ENCODE measurements around the gene MKRN2OS.

The MKRN2OS gene

GRCh38 chr3:12569836-12570235 lies 24.5 kb upstream of the MKRN2OS start:
- H3K79me2 ChIP-seq (ENCODE audit: insufficient read depth, low read length): peaks cover 37% of the 10 kb centered on the region
- no peak overlapping the region for H3K4me3 ChIP-seq (ENCODE audit: low read length, poor library complexity, severe bottlenecking)
- no peak overlapping the region for H3K4me2 ChIP-seq (ENCODE audit: low read depth, low read length, poor library complexity, severe bottlenecking)
- no peaks in the 10 kb centered on the region for H3K9me2 ChIP-seq (replicated peaks; ENCODE audit: low read depth, low read length)
- no peaks in the 10 kb centered on the region for H3K4me1 ChIP-seq (ENCODE audit: insufficient read depth, low read length, poor library complexity, severe bottlenecking)
- peaks cover 62% of the 10 kb centered on the region; the same call in 1 of the 2 replicates for H3K36me3 ChIP-seq (ENCODE audit: insufficient read depth, low read length)
- TF ChIP-seq CTCF (conservative IDR thresholded peaks at IDR 0.05; ENCODE audit: low read length) (no peak), EZH2phosphoT487 (IDR thresholded peaks at IDR 0.05; ENCODE audit: borderline replicate concordance) (no peak)
- no peak overlapping the region for H3K9ac ChIP-seq (ENCODE audit: low read depth, low read length, poor library complexity, severe bottlenecking)
- peaks cover 6% of the 10 kb centered on the region for H4K20me1 ChIP-seq (ENCODE audit: insufficient read depth, low read length, poor library complexity, severe bottlenecking)
- H3F3A ChIP-seq (ENCODE audit: low read depth): no peaks in the 10 kb centered on the region
- no peaks in the 10 kb centered on the region for H3K27me3 ChIP-seq (ENCODE audit: insufficient read depth, low read length, poor library complexity, severe bottlenecking)
- H3K9me3 ChIP-seq (ENCODE audit: insufficient read depth, low read depth, low read length): peaks cover 4% of the 10 kb centered on the region; the same call in 1 of the 2 replicates
- no peak overlapping the region for H2AFZ ChIP-seq (ENCODE audit: low read length)

- H3K9me2 ChIP-seq (replicated peaks; ENCODE audit: low read depth, low read length): no peaks in the 10 kb centered on the region
- no peak overlapping the region for H3K4me2 ChIP-seq (ENCODE audit: low read depth, low read length, poor library complexity, severe bottlenecking)
- peaks cover 51% of the 10 kb centered on the region; the same call in 1 of the 2 replicates for H3K36me3 ChIP-seq (ENCODE audit: insufficient read depth, low read length)
- no peak overlapping the region for H3K9ac ChIP-seq (ENCODE audit: low read depth, low read length, poor library complexity, severe bottlenecking)
- H3F3A ChIP-seq (ENCODE audit: low read depth): no peaks in the 10 kb centered on the region
- H3K4me1 ChIP-seq (ENCODE audit: insufficient read depth, low read length, poor library complexity, severe bottlenecking): no peaks in the 10 kb centered on the region
- peaks cover 48% of the 10 kb centered on the region for H3K79me2 ChIP-seq (ENCODE audit: insufficient read depth, low read length)
- no peak overlapping the region for H3K4me3 ChIP-seq (ENCODE audit: low read length, poor library complexity, severe bottlenecking)
- H2AFZ ChIP-seq (ENCODE audit: low read length): no peak overlapping the region
- no peak for TF ChIP-seq EZH2phosphoT487 (IDR thresholded peaks at IDR 0.05; ENCODE audit: borderline replicate concordance)
- TF ChIP-seq CTCF (conservative IDR thresholded peaks at IDR 0.05; ENCODE audit: low read length): no peak
- H4K20me1 ChIP-seq (ENCODE audit: insufficient read depth, low read length, poor library complexity, severe bottlenecking): peaks cover 7% of the 10 kb centered on the region
- no peaks in the 10 kb centered on the region for H3K27me3 ChIP-seq (ENCODE audit: insufficient read depth, low read length, poor library complexity, severe bottlenecking)
- peaks cover 4% of the 10 kb centered on the region; the same call in 1 of the 2 replicates for H3K9me3 ChIP-seq (ENCODE audit: insufficient read depth, low read depth, low read length)
Observed at GRCh38 chr3:12568747-12569146, 23.4 kb upstream of the MKRN2OS start.

- Histone ChIP-seq H3K79me2 (ENCODE audit: insufficient read depth, low read length) (peaks cover 57% of the 10 kb centered on the region), H3K27me3 (ENCODE audit: insufficient read depth, low read length, poor library complexity, severe bottlenecking) (no peaks in the 10 kb centered on the region), H3K9me3 (ENCODE audit: insufficient read depth, low read depth, low read length) (peaks cover 4% of the 10 kb centered on the region; the same call in 1 of the 2 replicates), H4K20me1 (ENCODE audit: insufficient read depth, low read length, poor library complexity, severe bottlenecking) (peaks cover 15% of the 10 kb centered on the region), H3K4me1 (ENCODE audit: insufficient read depth, low read length, poor library complexity, severe bottlenecking) (peaks cover 3% of the 10 kb centered on the region), H3K4me2 (ENCODE audit: low read depth, low read length, poor library complexity, severe bottlenecking) (no peak overlapping the region), H3K4me3 (ENCODE audit: low read length, poor library complexity, severe bottlenecking) (no peak overlapping the region), H3F3A (ENCODE audit: low read depth) (no peaks in the 10 kb centered on the region), H3K9me2 (replicated peaks; ENCODE audit: low read depth, low read length) (no peaks in the 10 kb centered on the region), H2AFZ (ENCODE audit: low read length) (no peak overlapping the region), H3K9ac (ENCODE audit: low read depth, low read length, poor library complexity, severe bottlenecking) (no peak overlapping the region), H3K36me3 (ENCODE audit: insufficient read depth, low read length) (peaks cover 34% of the 10 kb centered on the region; the same call in 1 of the 2 replicates)
- TF ChIP-seq CTCF (conservative IDR thresholded peaks at IDR 0.05; ENCODE audit: low read length) (no peak), EZH2phosphoT487 (IDR thresholded peaks at IDR 0.05; ENCODE audit: borderline replicate concordance) (no peak)
Observed at GRCh38 chr3:12566976-12567375, 21.7 kb upstream of the MKRN2OS start.
